Endothelial cell (in vitro differentiated cells): Measurements from ENCODE around the gene TROAP. TPM values are rescaled to one million over a fixed set of nuclear protein-coding genes. Genes with fewer than 3 reads are reported as not detected.
"Not testable (repeated sequence)": the region's sequence is repeated elsewhere in the genome, so short reads cannot be mapped to it uniquely, and the experiment has no call there.

Experiments used
- DNase-seq: peaks from one replicate; pipeline ENCODE4 v3.0.0; 2021; ENCODE audit warnings: low spot score
- H3K27ac Mint-ChIP-seq: one replicate; pipeline ENCODE4 v1.8.0; 2021; ENCODE audit warnings: mixed read lengths, inconsistent platforms; ENCODE audit not compliant: unreplicated experiment
- H3K27me3 Mint-ChIP-seq: one replicate; pipeline ENCODE4 v1.8.0; 2021; ENCODE audit warnings: mild to moderate bottlenecking, moderate library complexity, mixed read lengths, inconsistent platforms; ENCODE audit not compliant: unreplicated experiment
- H3K36me3 Mint-ChIP-seq: one replicate; pipeline ENCODE4 v1.8.0; 2021; ENCODE audit warnings: mild to moderate bottlenecking, low read depth, mixed read lengths, inconsistent platforms; ENCODE audit not compliant: unreplicated experiment
- H3K4me1 Mint-ChIP-seq: one replicate; pipeline ENCODE4 v1.8.0; 2021; ENCODE audit warnings: mild to moderate bottlenecking, mixed read lengths, inconsistent platforms; ENCODE audit not compliant: unreplicated experiment
- H3K4me3 Mint-ChIP-seq: one replicate; pipeline ENCODE4 v1.8.0; 2021; ENCODE audit warnings: mild to moderate bottlenecking, mixed read lengths, inconsistent platforms; ENCODE audit not compliant: unreplicated experiment
- H3K9me3 Mint-ChIP-seq: one replicate; pipeline ENCODE4 v1.8.0; 2021; ENCODE audit warnings: mixed read lengths, inconsistent platforms; ENCODE audit not compliant: unreplicated experiment
- total RNA-seq: library from RNA; stranded (reverse); fragmentation: NEBNext Ultra II Directional; extraction: Animal tissue kit (Norgen Biotek cat#: 25700); gene quantifications from one replicate; pipeline ENCODE4 v1.2.1, GENCODE V29; 2021; ENCODE audit not compliant: unreplicated experiment
- TF ChIP-seq, protein P1 (sequence below): fragments of 200-600 bp; sonication (generic); IDR thresholded peaks from one replicate; pipeline ENCODE4 v1.5.0; 2021; ENCODE audit warnings: antibody characterized with exemption; ENCODE audit not compliant: unreplicated experiment

The TROAP gene
- total RNA-seq, 1 donor from 2014 or later = 12.4 TPM

DNA sequence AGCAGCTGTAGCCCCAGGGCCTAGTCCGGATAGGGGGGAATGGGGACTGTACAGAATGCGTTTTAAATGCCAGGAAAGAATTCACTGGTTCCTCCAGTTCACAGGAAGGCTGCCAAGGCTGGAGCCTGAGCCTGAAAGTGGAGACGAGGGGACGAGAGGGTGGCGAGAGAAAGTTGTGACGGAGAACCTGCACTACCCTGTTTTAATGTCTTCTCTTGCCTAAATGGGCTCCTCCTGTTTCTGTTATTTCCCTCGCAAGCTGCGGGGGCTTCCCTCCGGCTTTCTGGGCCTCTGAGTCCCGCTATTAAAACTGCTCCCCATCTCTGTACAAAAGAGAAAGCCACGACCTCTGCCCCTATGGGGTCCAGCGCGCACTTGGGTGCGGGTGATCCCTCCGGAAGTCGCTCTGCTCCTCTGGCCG lies 9.4 kb downstream of the TROAP start:
- TF ChIP-seq, protein P1, sequence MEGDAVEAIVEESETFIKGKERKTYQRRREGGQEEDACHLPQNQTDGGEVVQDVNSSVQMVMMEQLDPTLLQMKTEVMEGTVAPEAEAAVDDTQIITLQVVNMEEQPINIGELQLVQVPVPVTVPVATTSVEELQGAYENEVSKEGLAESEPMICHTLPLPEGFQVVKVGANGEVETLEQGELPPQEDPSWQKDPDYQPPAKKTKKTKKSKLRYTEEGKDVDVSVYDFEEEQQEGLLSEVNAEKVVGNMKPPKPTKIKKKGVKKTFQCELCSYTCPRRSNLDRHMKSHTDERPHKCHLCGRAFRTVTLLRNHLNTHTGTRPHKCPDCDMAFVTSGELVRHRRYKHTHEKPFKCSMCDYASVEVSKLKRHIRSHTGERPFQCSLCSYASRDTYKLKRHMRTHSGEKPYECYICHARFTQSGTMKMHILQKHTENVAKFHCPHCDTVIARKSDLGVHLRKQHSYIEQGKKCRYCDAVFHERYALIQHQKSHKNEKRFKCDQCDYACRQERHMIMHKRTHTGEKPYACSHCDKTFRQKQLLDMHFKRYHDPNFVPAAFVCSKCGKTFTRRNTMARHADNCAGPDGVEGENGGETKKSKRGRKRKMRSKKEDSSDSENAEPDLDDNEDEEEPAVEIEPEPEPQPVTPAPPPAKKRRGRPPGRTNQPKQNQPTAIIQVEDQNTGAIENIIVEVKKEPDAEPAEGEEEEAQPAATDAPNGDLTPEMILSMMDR = no peak
- no peaks in the 10 kb centered on the region for H3K9me3 Mint-ChIP-seq
- H3K27ac Mint-ChIP-seq = peak overlapping the region; percentile 70
- peaks cover 12% of the 10 kb centered on the region for H3K36me3 Mint-ChIP-seq
- H3K4me3 Mint-ChIP-seq = no peak overlapping the region
- H3K27me3 Mint-ChIP-seq = peaks cover 38% of the 10 kb centered on the region
- DNase-seq = no peak
- peaks cover 2% of the 10 kb centered on the region for H3K4me1 Mint-ChIP-seq

DNA sequence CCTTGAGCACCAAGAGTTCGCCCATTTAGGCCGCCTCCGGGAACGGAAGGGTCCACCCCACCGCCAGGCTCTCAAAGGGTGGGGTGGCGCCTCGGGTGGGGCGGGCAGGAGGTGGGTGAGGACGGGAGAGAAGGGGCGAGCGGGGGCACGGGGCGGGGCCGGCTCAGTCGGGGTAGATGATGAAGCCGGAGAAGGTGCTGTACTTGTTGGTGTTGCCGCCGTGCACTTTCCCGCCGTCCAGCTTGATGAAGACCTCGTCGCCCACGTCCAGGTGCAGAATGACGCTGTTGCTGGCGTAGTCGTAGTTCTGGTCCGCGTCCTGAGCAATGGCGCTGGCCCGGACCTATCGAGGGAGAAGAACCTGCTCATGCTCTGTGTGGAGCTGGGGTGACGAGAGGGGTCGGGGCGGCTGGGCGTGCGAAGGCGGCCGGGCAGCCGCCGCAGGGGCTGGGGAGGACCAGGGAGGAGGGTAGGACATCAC lies 9.9 kb downstream of the TROAP start:
- peaks cover 40% of the 10 kb centered on the region for H3K27me3 Mint-ChIP-seq
- peaks cover 6% of the 10 kb centered on the region for H3K4me1 Mint-ChIP-seq
- DNase-seq = no peak
- H3K4me3 Mint-ChIP-seq = peak overlapping the region; percentile 51
- peak overlapping the region; percentile 70 for H3K27ac Mint-ChIP-seq
- TF ChIP-seq, protein P1 = no peak
- peaks cover 12% of the 10 kb centered on the region for H3K36me3 Mint-ChIP-seq
- H3K9me3 Mint-ChIP-seq = no peaks in the 10 kb centered on the region

DNA sequence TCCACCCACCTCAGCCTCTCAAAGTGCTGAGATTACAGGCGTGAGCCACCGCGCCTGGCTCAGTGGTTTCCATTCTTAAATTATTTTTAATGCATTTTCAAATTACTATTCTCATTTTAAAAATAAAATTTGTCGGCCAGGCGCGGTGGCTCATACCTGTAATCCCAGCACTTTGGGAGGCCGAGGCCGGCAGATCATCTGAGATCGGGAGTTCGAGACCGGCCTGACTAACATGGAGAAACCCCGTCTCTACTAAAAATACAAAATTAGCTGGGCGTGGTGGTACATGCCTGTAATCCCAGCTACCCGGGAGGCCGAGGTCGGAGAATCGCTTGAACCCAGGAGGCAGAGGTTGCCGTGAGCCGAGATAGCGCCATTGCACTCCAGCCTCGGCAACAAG lies 10.7 kb downstream of the TROAP start:
- Mint-ChIP-seq H3K36me3 (peaks cover 12% of the 10 kb centered on the region), H3K27me3 (peaks cover 46% of the 10 kb centered on the region)
- not testable (repeated sequence) for H3K4me3 Mint-ChIP-seq, H3K27ac Mint-ChIP-seq, DNase-seq, H3K9me3 Mint-ChIP-seq, H3K4me1 Mint-ChIP-seq

DNA sequence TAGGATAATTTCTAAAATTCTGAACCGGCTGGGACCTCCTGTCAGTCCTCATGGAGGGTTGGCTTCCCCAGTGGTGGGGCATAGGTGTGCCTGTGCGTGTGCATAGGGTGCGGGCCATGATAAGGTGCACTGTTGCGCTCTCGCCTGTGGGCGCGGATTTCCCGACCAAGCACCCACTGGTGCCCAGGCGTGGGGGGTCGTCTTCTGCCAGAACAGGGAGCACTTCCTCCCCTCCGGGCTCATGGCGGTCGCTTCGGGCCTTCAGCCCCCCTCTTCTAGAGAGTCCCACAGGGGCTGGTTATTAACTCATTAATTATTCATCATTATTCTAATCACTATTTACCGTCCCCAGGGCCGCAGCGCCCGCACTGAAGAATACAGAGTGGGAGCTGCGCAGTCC lies 11.2 kb downstream of the TROAP start:
- Mint-ChIP-seq H3K27ac (no peak overlapping the region), H3K4me1 (peaks cover 6% of the 10 kb centered on the region), H3K36me3 (peaks cover 9% of the 10 kb centered on the region), H3K27me3 (peaks cover 46% of the 10 kb centered on the region), H3K9me3 (no peaks in the 10 kb centered on the region), H3K4me3 (peak overlapping the region; percentile 31)
- TF ChIP-seq, protein P1 = no peak
- DNase-seq = no peak

DNA sequence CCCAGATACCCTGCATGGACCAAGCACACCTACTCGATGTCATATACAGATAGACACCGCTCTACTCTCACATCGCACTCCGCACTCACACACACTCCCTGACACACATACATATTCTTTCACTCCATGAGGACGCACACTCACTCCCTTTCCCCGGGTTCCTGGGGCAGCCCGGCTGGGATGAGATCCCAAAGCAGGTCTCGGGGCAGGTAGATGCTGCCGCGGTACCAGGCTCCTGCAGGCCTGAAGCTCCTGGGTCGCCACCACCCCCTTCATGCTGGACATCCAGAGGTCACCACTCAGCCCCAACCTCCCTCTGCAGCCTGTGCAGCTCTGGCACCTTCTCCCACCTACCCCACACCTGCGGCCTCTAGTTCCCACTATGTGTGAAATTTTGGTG lies 11.6 kb downstream of the TROAP start:
- Mint-ChIP-seq H3K4me3 (peak overlapping the region; percentile 31), H3K27me3 (peaks cover 47% of the 10 kb centered on the region), H3K27ac (no peak overlapping the region), H3K36me3 (peaks cover 9% of the 10 kb centered on the region), H3K4me1 (peaks cover 6% of the 10 kb centered on the region), H3K9me3 (no peaks in the 10 kb centered on the region)
- DNase-seq = no peak
- TF ChIP-seq, protein P1 = no peak
